ENCODE results near the gene SLC7A14. TPM values are rescaled to one million over a fixed set of nuclear protein-coding genes. Genes with fewer than 3 reads are reported as not detected.

The SLC7A14 gene
- total and polyA plus RNA-seq, 12 donors: under 0.01 TPM; not detected in 11

DNA sequence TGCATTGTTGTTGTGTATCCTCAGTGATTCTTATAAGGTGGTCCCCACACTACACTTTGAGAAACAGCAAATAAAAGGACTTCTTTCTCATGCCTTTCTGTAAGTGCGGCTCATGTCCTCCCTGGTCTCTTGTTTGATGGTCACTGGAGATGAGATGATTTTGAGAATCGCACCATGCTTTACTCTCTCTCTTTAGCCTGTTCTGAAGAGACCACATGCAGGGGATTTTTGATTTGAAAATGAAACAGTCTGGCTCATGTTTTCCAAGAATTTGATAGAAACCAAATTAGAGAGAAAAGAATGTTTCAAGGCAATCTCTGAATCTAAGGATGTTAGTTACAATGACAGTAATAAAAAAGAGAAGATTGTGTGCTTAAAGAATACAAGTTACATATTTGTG, 149.2 kb downstream of the SLC7A14 start:
- Histone ChIP-seq H3K27me3 (peaks cover 0 to 6% (median 0%) of the 10 kb centered on the region in 7 donors), H3K27ac (no peak overlapping the region), H3K36me3 (peaks cover 0 to 20% (median 0%) of the 10 kb centered on the region in 9 donors), H3K4me1 (no peaks in the 10 kb centered on the region), H3K4me3 (no peak overlapping the region), H3K9me3 (no peaks in the 10 kb centered on the region)
- ATAC-seq (no peak), DNase-seq (no peak)
- intact Hi-C loops (cut with DNase I): no loop called here
- no peak for TF ChIP-seq CTCF (IDR thresholded peaks at IDR 0.05)
- WGBS, 2 donors: 93 to 97% methylated on average over 2 of the region's 2 CpGs

DNA sequence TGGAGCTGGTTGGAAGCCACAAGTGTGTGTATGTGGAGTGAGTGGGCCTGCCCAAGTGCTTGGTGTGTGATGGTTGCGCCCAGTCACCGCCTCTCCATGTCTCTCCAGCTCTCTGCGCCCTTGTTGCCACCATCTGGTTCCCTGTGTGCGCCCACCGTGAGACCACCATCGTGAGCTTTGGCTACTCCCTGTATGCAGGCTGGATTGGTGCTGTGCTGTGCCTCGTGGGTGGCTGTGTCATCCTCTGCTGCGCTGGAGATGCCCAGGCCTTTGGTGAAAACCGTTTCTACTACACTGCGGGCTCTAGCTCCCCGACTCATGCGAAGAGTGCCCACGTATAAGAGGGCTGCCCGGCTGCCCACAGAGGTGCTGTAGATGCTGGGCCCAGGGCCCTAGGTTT, 153.5 kb downstream of the SLC7A14 start:
- H3K4me1 ChIP-seq: no peaks in the 10 kb centered on the region
- H3K27ac ChIP-seq: no peak overlapping the region
- ATAC-seq: no peak
- H3K9me3 ChIP-seq: no peaks in the 10 kb centered on the region
- DNase-seq: no peak
- intact Hi-C loops (cut with DNase I): no loop called here
- no peak for TF ChIP-seq CTCF (IDR thresholded peaks at IDR 0.05)
- peaks cover 0 to 20% (median 0%) of the 10 kb centered on the region in 9 donors for H3K36me3 ChIP-seq
- no peak overlapping the region for H3K4me3 ChIP-seq
- no peaks in the 10 kb centered on the region for H3K27me3 ChIP-seq
- WGBS, 2 donors: 98% methylated on average over 14 of the region's 14 CpGs

- no peak overlapping the region for H3K4me3 ChIP-seq
- WGBS, 2 donors: 95 to 96% methylated on average over 3 of the region's 3 CpGs
- H3K27me3 ChIP-seq: peaks cover 0 to 5% (median 0%) of the 10 kb centered on the region in 7 donors
- H3K36me3 ChIP-seq: peaks cover 0 to 20% (median 0%) of the 10 kb centered on the region in 9 donors
- no peaks in the 10 kb centered on the region for H3K9me3 ChIP-seq
- intact Hi-C loops (cut with DNase I): no loop called here
- no peak overlapping the region for H3K27ac ChIP-seq
- H3K4me1 ChIP-seq: no peaks in the 10 kb centered on the region
- ATAC-seq (no peak), DNase-seq (no peak)
- TF ChIP-seq CTCF (IDR thresholded peaks at IDR 0.05): no peak
Observed at GRCh38 chr3:170431054-170431453, 154.8 kb downstream of the SLC7A14 start.

DNA sequence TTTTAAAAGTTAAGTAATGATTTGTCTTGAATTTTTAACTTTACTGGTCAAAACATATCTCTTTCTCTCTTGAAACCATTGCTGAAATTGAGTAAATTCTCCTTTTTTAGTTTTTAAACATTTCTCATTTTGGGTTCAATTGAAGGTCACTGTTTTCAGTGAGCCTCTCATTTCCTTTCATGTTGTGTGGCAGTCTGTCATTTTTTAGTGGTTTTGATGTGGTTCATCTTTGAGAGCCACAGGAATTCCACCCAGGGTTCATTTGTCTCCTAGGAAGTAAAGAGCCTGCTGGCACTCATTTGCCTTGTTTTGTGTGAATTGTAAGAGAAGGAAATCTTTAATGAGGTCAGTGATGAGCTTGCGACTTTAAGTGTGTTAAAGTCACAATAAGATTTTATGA, 156.8 kb downstream of the SLC7A14 start:
- Histone ChIP-seq H3K27ac (no peak overlapping the region), H3K27me3 (peaks cover 0 to 5% (median 0%) of the 10 kb centered on the region in 7 donors), H3K4me1 (no peaks in the 10 kb centered on the region), H3K9me3 (no peaks in the 10 kb centered on the region), H3K36me3 (peaks cover 0 to 5% (median 0%) of the 10 kb centered on the region in 9 donors), H3K4me3 (no peak overlapping the region)
- intact Hi-C loops (cut with DNase I): loop anchor here in 1 of 10 donors (10.0 kb wide), 1 partner anchor 76 kb away; no protein-coding TSS in a partner anchor
- 92 to 95% methylated on average over 1 of the region's 1 CpG for WGBS, 2 donors
- ATAC-seq (no peak), DNase-seq (no peak)
- no peak for TF ChIP-seq CTCF (IDR thresholded peaks at IDR 0.05)
